ENCODE measurements around the gene ENPEP. TPM values are rescaled to one million over a fixed set of nuclear protein-coding genes. Genes with fewer than 3 reads are reported as not detected.
"Not testable (repeated sequence)": the region's sequence is repeated elsewhere in the genome, so short reads cannot be mapped to it uniquely, and the experiment has no call there.

ENPEP gene
- total RNA-seq, 1 donor from 2014 or later, result not detected

- peaks cover 22% of the 10 kb centered on the region for H3K27me3 Mint-ChIP-seq
- H3K4me3 Mint-ChIP-seq, result no peak overlapping the region
These were observed 9.5 kb downstream of the ENPEP start for GRCh38 chr4:110485452-110485851.

DNA sequence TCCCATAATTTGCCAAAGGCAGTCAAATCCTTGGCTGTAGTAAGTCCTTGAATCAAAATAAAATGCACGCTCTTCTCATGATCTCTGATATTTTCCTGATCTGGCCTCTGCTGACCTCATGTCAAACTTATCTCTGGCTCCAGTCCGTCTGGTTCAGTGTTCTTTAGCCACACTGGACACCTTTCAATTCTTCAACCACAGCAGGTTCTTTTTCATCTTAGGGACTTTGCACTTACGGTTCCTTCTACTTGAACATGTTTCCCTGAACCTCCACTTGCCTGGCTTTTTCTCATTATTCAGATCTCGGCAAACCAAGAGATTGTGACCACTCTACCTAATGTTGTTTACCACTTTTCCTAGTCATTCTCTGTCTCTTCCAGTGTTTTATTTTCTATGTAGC, 10.3 kb downstream of the ENPEP start:
- Mint-ChIP-seq H3K4me1 (peaks cover 13% of the 10 kb centered on the region), H3K4me3 (no peak overlapping the region), H3K36me3 (ENCODE audit: low read depth) (no peaks in the 10 kb centered on the region), H3K27ac (no peak overlapping the region), H3K27me3 (peaks cover 17% of the 10 kb centered on the region), H3K9me3 (no peaks in the 10 kb centered on the region)
- ChIA-PET CTCF (no interaction called here), POLR2A (no interaction called here)
- no peak for ATAC-seq (ENCODE audit: low read depth)
- no peak for DNase-seq
- TF ChIP-seq CTCF (IDR thresholded peaks at IDR 0.05), result no peak
- intact Hi-C loops (cut with micrococcal nuclease), result no loop called here

More at GRCh38 chr4:110485452-110485851, 9.5 kb downstream of the ENPEP start:
- TF ChIP-seq CTCF (IDR thresholded peaks at IDR 0.05), result no peak
- no peak for DNase-seq
- CTCF ChIA-PET, result no interaction called here
- intact Hi-C loops (cut with micrococcal nuclease), result no loop called here
- POLR2A ChIA-PET, result no interaction called here
- Mint-ChIP-seq H3K27ac (no peak overlapping the region), H3K9me3 (no peaks in the 10 kb centered on the region), H3K4me1 (peaks cover 13% of the 10 kb centered on the region), H3K36me3 (ENCODE audit: low read depth) (no peaks in the 10 kb centered on the region)
- ATAC-seq (ENCODE audit: low read depth), result no peak

- H3K9me3 Mint-ChIP-seq; H3K4me3 Mint-ChIP-seq; POLR2A ChIA-PET; DNase-seq; ATAC-seq (ENCODE audit: low read depth); H3K27ac Mint-ChIP-seq; intact Hi-C loops (cut with micrococcal nuclease); H3K36me3 Mint-ChIP-seq (ENCODE audit: low read depth); CTCF ChIA-PET: not testable (repeated sequence)
- H3K4me1 Mint-ChIP-seq, result peaks cover 13% of the 10 kb centered on the region
- H3K27me3 Mint-ChIP-seq, result peaks cover 17% of the 10 kb centered on the region
These were observed 10.9 kb downstream of the ENPEP start for GRCh38 chr4:110486850-110487249.

DNA sequence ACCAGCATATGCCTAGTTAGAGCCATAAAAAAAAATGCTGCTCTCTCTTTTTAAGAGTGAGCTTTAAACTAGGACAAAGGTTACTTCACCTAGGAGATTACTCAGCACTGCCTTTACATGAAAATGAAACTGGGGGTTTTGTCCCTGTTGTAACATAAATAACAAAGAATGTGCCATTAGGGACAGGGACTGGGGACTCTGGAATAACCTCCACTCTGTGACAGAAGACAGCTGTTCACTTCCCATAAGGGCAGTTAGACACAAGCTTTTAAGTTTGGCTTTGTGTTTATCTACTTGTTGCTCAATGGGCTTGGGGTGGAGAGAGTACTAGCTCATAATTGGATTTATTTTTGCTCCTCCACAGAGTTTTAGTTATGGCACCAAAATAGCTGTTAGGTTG, 11.9 kb downstream of the ENPEP start:
- TF ChIP-seq CTCF (IDR thresholded peaks at IDR 0.05), result no peak
- Mint-ChIP-seq H3K27ac (no peak overlapping the region), H3K9me3 (no peaks in the 10 kb centered on the region), H3K27me3 (peaks cover 13% of the 10 kb centered on the region), H3K4me3 (no peak overlapping the region), H3K4me1 (peaks cover 13% of the 10 kb centered on the region), H3K36me3 (ENCODE audit: low read depth) (no peaks in the 10 kb centered on the region)
- ChIA-PET POLR2A (no interaction called here), CTCF (interaction anchor here (1.4 to 1.5 kb wide), 2 partner anchors 22 to 30 kb away, joined by 3 to 4 read pairs; no protein-coding TSS in a partner anchor)
- no peak for DNase-seq
- ATAC-seq (ENCODE audit: low read depth), result no peak
- intact Hi-C loops (cut with micrococcal nuclease), result no loop called here

GRCh38 chr4:110489901-110490508, 14.1 kb downstream of the ENPEP start:
- POLR2A ChIA-PET, result no interaction called here
- no peak for ATAC-seq (ENCODE audit: low read depth)
- CTCF ChIA-PET, result no interaction called here
- no peaks in the 10 kb centered on the region for H3K9me3 Mint-ChIP-seq
- H3K27ac Mint-ChIP-seq, result no peak overlapping the region
- TF ChIP-seq CTCF (IDR thresholded peaks at IDR 0.05), result no peak
- H3K27me3 Mint-ChIP-seq, result peaks cover 14% of the 10 kb centered on the region
- no peaks in the 10 kb centered on the region for H3K4me1 Mint-ChIP-seq
- no peak overlapping the region for H3K4me3 Mint-ChIP-seq
- intact Hi-C loops (cut with micrococcal nuclease), result no loop called here
- no peaks in the 10 kb centered on the region for H3K36me3 Mint-ChIP-seq (ENCODE audit: low read depth)
- DNase-seq, result no peak

DNA sequence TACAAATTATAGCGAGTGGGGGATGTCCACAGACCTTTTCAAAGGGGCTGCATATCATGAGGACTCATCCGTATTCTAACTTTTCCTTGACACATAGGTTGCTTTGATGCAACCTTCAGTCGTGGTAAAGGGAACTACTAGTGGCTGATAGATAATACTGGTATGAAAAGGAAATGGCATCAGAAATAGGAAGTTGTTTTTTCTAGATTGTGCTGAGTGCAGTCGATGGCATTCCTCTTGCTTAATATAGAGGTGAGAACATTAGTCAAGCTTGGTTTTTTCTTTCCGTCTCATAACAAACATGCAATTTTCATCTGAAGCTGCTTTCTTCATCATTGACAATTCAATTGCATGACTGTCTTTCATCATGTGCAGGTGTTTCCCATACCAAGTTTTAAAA, 16.6 kb downstream of the ENPEP start:
- Mint-ChIP-seq H3K4me1 (no peaks in the 10 kb centered on the region), H3K36me3 (ENCODE audit: low read depth) (no peaks in the 10 kb centered on the region), H3K27me3 (peaks cover 12% of the 10 kb centered on the region), H3K4me3 (no peak overlapping the region), H3K27ac (no peak overlapping the region), H3K9me3 (no peaks in the 10 kb centered on the region)
- intact Hi-C loops (cut with micrococcal nuclease), result no loop called here
- no peak for ATAC-seq (ENCODE audit: low read depth)
- ChIA-PET CTCF (no interaction called here), POLR2A (no interaction called here)
- no peak for TF ChIP-seq CTCF (IDR thresholded peaks at IDR 0.05)
- no peak for DNase-seq
